ENCODE measurements around the gene AKR1C1. TPM values are rescaled to one million over a fixed set of nuclear protein-coding genes. Genes with fewer than 3 reads are reported as not detected.
"Not testable (repeated sequence)": the region's sequence is repeated elsewhere in the genome, so short reads cannot be mapped to it uniquely, and the experiment has no call there.

The AKR1C1 gene
- total RNA-seq, 1 experiment from 2014 or later: 10.2 TPM

DNA sequence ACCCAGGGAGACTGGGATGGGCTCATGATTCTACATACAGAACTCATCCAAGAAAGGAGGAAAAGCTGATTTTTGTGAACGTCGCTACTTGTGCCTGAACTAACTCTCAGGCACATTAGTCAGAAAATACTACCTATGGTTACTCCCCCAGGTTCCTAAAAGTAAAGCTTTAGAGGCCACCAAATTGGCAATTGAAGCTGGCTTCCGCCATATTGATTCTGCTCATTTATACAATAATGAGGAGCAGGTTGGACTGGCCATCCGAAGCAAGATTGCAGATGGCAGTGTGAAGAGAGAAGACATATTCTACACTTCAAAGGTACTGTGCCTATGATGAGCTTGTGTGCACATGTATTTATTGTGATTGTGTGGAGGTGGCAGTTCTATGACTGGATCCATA lies 2.5 kb downstream of the AKR1C1 start:
- DNase-seq; CTCF ChIA-PET; H3K27ac Mint-ChIP-seq (ENCODE audit: unreplicated experiment); H3K36me3 Mint-ChIP-seq (ENCODE audit: insufficient read depth, unreplicated experiment); H3K4me3 Mint-ChIP-seq (ENCODE audit: low read depth, unreplicated experiment); H3K27me3 Mint-ChIP-seq (ENCODE audit: unreplicated experiment); BruUV-seq (replicated peaks); intact Hi-C loops (cut with micrococcal nuclease; ENCODE audit: unreplicated experiment); H3K9me3 Mint-ChIP-seq (ENCODE audit: low read depth, unreplicated experiment); H3K4me1 Mint-ChIP-seq (ENCODE audit: low read depth, unreplicated experiment): not testable (repeated sequence)

DNA sequence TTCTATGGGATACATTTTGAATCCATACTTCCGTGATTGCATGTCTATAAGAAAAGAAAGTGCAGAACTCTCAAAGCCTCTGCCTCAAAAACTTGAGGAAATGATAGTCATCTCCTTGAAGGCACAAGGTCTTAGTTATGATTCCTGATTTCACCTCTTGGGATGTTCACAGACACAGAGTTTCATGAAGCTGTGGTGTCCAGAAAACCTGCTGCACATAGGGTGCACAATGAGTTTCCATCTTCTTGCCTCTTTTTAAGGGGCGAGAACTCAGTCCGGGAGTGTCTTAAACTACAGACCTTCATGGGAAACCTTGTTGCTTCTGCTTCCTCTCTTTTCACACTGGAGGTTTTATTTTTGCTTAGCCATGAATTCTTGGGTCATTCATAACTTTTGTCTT lies 4.0 kb downstream of the AKR1C1 start:
- H3K27me3 Mint-ChIP-seq (ENCODE audit: unreplicated experiment); H3K9me3 Mint-ChIP-seq (ENCODE audit: low read depth, unreplicated experiment); CTCF ChIA-PET; H3K4me3 Mint-ChIP-seq (ENCODE audit: low read depth, unreplicated experiment); BruUV-seq (replicated peaks); DNase-seq; H3K27ac Mint-ChIP-seq (ENCODE audit: unreplicated experiment); H3K4me1 Mint-ChIP-seq (ENCODE audit: low read depth, unreplicated experiment); H3K36me3 Mint-ChIP-seq (ENCODE audit: insufficient read depth, unreplicated experiment); intact Hi-C loops (cut with micrococcal nuclease; ENCODE audit: unreplicated experiment): not testable (repeated sequence)

DNA sequence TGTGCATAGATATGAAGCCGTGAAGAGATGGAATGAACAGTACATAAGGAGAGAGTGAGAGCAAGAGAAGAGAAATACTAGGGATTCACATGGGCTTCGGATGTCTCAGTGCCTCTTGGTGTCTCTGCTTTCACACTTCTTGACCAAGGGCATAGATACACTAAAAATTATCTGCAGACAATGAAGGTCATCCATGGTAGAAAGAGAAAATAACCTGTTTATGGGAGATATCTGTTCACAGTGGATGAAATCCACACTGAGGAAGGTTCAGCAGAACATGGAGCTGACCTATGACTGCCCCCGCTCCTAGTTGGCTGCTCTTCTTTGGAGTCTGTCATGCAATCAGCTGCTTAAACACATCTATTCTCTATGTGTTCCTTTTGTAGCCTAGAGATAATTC lies 6.1 kb downstream of the AKR1C1 start:
- H3K27ac Mint-ChIP-seq (ENCODE audit: unreplicated experiment); H3K27me3 Mint-ChIP-seq (ENCODE audit: unreplicated experiment); intact Hi-C loops (cut with micrococcal nuclease; ENCODE audit: unreplicated experiment); H3K9me3 Mint-ChIP-seq (ENCODE audit: low read depth, unreplicated experiment); H3K4me3 Mint-ChIP-seq (ENCODE audit: low read depth, unreplicated experiment); DNase-seq; H3K4me1 Mint-ChIP-seq (ENCODE audit: low read depth, unreplicated experiment); H3K36me3 Mint-ChIP-seq (ENCODE audit: insufficient read depth, unreplicated experiment); CTCF ChIA-PET; BruUV-seq (replicated peaks): not testable (repeated sequence)

DNA sequence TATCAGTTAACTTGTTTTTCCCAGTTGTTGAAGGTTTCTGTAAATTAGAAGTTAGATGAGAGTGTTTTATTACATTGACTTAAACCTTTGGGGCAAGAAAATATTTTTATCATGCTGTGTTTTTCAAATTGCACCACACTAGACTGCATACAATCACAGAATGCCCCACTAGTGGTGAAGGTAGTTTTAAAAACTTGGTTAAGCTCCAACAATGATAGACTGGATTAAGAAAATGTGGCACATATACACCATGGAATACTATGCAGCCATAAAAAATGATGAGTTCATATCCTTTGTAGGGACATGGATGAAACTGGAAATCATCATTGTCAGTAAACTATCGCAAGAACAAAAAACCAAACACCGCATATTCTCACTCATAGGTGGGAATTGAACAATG lies 7.1 kb downstream of the AKR1C1 start:
- H3K27me3 Mint-ChIP-seq (ENCODE audit: unreplicated experiment); BruUV-seq (replicated peaks); CTCF ChIA-PET; H3K4me3 Mint-ChIP-seq (ENCODE audit: low read depth, unreplicated experiment); DNase-seq; H3K27ac Mint-ChIP-seq (ENCODE audit: unreplicated experiment); intact Hi-C loops (cut with micrococcal nuclease; ENCODE audit: unreplicated experiment); H3K9me3 Mint-ChIP-seq (ENCODE audit: low read depth, unreplicated experiment); H3K36me3 Mint-ChIP-seq (ENCODE audit: insufficient read depth, unreplicated experiment); H3K4me1 Mint-ChIP-seq (ENCODE audit: low read depth, unreplicated experiment): not testable (repeated sequence)

DNA sequence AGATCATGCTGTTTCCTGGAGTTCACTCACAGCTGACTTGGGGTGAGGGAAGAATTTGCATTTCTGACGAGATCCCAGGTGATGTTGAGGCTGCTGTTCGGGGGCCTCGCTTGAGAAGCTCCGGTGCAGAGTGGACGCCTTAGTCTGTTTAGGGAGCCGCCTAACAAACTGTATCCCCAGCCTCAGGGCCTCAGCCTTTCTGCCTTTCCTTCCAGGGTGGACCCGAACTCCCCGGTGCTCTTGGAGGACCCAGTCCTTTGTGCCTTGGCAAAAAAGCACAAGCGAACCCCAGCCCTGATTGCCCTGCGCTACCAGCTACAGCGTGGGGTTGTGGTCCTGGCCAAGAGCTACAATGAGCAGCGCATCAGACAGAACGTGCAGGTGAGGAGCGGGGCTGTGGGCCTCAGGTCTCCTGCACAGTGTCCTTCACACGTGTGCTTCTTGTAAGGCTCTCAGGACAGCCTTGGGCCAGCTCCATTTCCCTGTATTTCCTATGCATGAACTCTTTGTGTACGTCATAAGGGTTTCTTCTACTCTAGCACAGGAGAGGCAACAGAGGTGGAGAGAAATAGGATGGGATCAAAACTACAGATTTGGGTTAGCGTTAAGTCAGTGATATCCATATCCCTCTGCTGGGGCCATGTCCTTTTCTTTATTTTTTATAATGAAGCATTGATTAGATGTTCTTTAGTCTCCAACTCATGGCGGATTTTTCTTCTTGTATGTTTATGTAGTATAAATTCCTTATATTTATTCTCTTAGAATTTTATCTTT lies 9.3 kb downstream of the AKR1C1 start:
- H3K9me3 Mint-ChIP-seq (ENCODE audit: low read depth, unreplicated experiment); H3K27me3 Mint-ChIP-seq (ENCODE audit: unreplicated experiment); H3K4me3 Mint-ChIP-seq (ENCODE audit: low read depth, unreplicated experiment); CTCF ChIA-PET; intact Hi-C loops (cut with micrococcal nuclease; ENCODE audit: unreplicated experiment); DNase-seq; BruUV-seq (replicated peaks); H3K36me3 Mint-ChIP-seq (ENCODE audit: insufficient read depth, unreplicated experiment); H3K4me1 Mint-ChIP-seq (ENCODE audit: low read depth, unreplicated experiment); H3K27ac Mint-ChIP-seq (ENCODE audit: unreplicated experiment): not testable (repeated sequence)

DNA sequence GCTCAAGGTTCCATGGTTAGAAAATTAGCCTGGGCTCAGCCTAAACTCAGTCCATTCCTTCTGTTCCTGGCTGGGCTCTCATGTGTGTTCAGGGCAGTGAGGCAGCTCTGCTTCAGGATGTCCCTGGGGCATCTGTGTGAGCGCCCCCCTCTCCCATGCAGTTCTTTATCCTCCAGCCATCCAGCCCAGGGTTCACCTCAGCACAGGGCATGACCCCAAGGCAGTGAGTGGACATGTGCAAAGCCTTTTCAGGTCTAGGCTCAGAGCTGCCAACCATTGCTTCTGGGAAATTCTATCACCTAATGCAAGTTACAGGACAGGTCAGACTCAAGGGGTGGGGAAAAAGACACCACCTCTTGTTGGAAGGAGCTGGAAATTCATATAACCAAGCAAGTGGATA lies 10.1 kb downstream of the AKR1C1 start:
- H3K36me3 Mint-ChIP-seq (ENCODE audit: insufficient read depth, unreplicated experiment); BruUV-seq (replicated peaks); H3K27me3 Mint-ChIP-seq (ENCODE audit: unreplicated experiment); H3K4me3 Mint-ChIP-seq (ENCODE audit: low read depth, unreplicated experiment); H3K9me3 Mint-ChIP-seq (ENCODE audit: low read depth, unreplicated experiment); CTCF ChIA-PET; DNase-seq; H3K4me1 Mint-ChIP-seq (ENCODE audit: low read depth, unreplicated experiment); H3K27ac Mint-ChIP-seq (ENCODE audit: unreplicated experiment); intact Hi-C loops (cut with micrococcal nuclease; ENCODE audit: unreplicated experiment): not testable (repeated sequence)

DNA sequence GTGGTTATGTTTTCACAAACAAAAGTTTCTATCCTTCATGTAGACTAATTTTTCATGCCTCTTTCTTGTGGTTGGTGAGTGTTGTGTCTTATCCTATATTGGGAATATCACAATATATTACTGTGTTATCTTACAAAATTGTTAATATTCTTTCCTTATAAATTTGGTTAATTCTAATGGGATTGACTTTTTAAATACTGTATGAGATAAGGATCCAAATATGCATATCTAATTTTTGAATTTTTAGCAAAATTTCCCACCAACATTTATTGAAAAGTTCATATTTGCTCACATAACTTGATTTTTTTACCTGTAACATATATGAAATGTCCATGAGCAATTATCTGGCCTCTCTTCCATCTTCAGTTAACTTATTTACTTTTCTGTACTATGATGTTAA lies 11.2 kb downstream of the AKR1C1 start:
- BruUV-seq (replicated peaks); H3K4me3 Mint-ChIP-seq (ENCODE audit: low read depth, unreplicated experiment); CTCF ChIA-PET; H3K4me1 Mint-ChIP-seq (ENCODE audit: low read depth, unreplicated experiment); H3K27me3 Mint-ChIP-seq (ENCODE audit: unreplicated experiment); H3K9me3 Mint-ChIP-seq (ENCODE audit: low read depth, unreplicated experiment); H3K36me3 Mint-ChIP-seq (ENCODE audit: insufficient read depth, unreplicated experiment); DNase-seq; H3K27ac Mint-ChIP-seq (ENCODE audit: unreplicated experiment); intact Hi-C loops (cut with micrococcal nuclease; ENCODE audit: unreplicated experiment): not testable (repeated sequence)
